IPS DF 19.7 (cell line): Measurements from ENCODE around the gene CD207.
"Not testable (repeated sequence)": the region's sequence is repeated elsewhere in the genome, so short reads cannot be mapped to it uniquely, and the experiment has no call there.

Experiments used
- DNase-seq: peaks from one replicate; pipeline ENCODE4 v3.0.0-alpha.2; 2013; ENCODE audit warnings: low read depth, low spot score

Gene CD207

GRCh38 chr2:70835643-70836042 lies at the start of gene CD207:
TSS of gene CD207 (minus strand) at chr2:70835816. CDS start at chr2:70835776, 40 bp downstream.
- no peak for DNase-seq

DNA sequence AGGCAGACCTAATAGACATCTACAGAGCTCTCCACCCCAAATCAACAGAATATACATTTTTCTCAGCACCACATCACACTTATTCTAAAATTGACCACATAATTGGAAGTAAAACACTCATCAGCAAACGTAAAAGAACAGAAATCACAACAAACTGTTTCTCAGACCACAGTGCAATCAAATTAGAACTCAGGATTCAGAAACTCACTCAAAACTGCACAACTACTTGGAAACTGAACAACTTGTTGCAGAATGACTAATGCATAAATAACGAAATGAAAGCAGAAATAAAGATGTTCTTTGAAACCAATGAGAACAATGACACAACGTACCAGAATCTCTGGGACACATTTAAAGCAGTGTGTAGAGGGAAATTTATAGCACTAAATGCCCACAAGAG lies 42.9 kb upstream of the CD207 start:
- DNase-seq = not testable (repeated sequence)

DNA sequence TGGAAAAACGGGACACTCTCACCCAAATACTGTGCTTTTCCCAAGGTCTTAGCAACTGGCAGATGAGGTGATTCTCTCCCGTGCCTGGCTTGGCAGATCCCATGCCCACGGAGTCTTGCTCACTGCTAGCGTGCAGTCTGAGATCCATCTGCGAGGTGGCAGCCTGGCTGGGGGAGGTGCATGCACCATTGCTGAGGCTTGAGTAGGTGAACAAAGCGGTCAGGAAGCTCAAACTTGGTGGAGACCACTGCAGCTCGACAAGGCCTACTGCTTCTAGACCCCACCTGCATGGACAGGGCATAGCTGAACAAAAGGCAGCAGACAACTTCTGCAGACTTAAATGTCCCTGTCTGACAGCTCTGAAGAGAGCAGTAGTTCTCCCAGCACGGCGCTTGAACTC lies 40.5 kb upstream of the CD207 start:
- DNase-seq = not testable (repeated sequence)

- DNase-seq = no peak
Measured at GRCh38 chr2:70873541-70873940, 37.9 kb upstream of the CD207 start.

GRCh38 chr2:70871398-70872211 lies 36.0 kb upstream of the CD207 start:
- DNase-seq = no peak

- DNase-seq = no peak
Measured at GRCh38 chr2:70870790-70871189, 35.2 kb upstream of the CD207 start.

GRCh38 chr2:70868970-70869369 lies 33.4 kb upstream of the CD207 start:
- no peak for DNase-seq

GRCh38 chr2:70861777-70862625 lies 26.4 kb upstream of the CD207 start:
- no peak for DNase-seq

- DNase-seq = no peak
Measured at GRCh38 chr2:70855667-70856066, 20.1 kb upstream of the CD207 start.

DNA sequence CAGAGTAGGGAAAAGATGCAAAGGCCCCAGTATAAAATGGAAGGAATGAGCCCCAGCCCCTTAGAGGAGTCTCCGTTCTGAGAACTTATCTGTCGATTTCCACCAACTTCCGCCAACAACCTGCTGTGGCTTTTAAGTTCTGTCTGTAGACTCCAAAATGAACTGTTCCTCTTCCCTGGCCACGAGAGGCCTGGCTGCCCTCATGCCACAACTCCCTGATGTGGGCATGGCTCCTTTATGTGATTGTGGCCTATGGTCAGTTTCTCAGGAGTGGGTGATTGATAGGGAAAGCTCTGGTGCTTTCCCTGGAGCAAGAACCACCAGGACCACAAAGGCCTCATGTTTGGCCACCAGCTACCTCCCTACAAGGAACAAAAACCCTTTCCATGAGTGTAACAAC lies 18.8 kb upstream of the CD207 start:
- no peak for DNase-seq

GRCh38 chr2:70852824-70853223 lies 17.2 kb upstream of the CD207 start:
- no peak for DNase-seq

DNA sequence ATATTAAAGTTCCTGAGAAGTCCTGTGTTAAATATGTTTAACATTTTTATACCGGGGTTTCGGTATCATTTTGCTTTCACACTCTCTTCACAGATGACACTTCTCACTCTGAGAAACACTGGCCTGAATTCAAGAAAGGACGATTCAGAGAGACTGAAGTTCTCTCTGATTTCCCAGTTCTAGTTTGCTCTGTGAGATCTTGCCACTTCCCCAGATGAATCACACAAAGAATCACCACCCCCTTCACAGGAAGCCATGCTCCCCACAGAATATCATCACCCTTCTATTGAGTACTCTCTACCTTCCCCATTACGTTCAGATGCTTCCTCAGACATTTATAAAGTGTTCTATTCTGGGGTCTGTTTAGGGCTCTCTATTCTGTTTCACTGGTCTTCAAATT lies 16.1 kb upstream of the CD207 start:
- DNase-seq = no peak

- no peak for DNase-seq
Measured at GRCh38 chr2:70850925-70851324, 15.3 kb upstream of the CD207 start.

DNA sequence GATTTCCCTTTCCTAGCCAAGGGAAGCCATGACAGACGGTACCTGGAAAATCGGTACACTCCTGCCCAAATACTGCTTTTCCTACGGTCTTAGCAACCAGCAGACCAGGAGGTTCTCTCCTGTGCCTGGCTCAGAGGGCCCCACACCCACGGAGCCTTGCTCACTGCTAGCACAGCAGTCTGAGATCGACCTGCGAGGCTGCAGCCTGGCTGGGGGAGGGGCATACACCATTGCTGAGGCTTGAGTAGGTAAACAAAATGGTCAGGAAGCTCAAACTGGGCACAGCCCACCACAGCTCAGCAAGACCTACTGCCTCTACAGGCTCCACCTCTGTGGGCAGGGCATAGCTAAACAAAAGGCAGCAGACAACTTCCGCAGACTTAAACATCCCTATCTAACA lies 6.8 kb upstream of the CD207 start:
- no peak for DNase-seq

DNA sequence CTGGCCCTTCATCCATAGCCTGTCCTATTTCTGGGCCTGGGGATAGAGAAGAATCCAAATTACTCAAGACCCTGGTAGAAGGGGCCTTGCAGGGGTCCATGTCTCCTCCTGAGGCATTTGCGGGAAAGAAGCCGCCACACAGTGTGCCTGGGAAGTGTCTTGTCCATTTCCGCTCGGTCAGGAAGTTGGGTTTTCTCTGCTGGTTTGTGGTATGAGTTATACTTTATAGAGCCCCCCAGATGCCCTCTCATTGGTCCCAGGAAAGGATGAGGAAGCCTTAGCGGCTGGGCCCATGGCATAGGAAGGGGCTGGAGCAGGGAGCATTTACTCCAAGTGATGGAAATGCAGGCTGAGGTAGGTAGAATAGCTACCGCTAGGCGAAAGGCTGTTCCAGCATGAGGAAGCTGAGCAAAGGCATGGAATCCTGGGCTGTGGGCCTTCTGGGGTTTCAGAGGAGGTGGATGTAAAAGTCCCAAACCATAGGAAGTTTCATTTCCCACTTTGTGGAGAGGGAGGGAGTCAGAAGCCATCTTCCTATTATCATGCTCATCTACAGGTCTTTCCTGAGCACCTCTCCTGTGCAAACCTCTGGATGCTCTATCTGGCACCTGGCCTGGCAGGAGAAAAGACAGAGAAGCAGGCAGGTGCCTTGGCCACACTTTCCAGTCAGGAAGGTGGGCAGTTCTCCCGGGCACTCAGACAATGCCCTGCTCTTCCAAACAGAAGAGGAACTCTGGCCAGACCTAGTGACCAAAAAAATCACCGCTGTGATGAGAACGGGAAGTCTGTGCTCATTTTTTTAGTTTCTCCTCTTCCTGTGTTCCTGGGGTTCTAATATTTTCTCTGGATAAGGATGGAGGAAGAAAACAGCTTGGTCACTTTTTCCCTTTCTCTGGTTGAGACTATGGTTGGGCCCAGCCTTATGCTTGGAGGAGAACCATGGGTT lies 2.6 kb upstream of the CD207 start:
- DNase-seq = no peak

DNA sequence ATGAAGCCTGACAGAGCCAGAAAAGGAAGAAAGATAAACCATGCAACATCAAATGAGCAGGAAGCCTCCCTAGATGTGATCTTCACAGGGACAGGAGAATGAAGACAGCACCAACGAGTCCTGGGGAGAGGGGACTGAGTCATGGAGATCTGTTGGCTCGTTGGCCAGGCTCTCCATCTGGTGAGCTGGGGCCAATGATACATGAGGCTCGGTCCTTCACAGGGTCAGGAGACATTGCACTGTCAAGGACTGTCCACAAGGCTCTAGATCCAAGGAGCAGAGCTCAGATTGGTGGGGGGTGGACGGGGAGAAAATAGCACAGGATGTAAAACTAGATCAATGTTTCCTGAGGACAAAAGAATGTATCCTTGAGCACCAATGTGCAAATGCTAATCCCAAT lies 735 bp downstream of the CD207 start:
- no peak for DNase-seq

- no peak for DNase-seq
Measured at GRCh38 chr2:70834106-70834505, 1.5 kb downstream of the CD207 start.

DNA sequence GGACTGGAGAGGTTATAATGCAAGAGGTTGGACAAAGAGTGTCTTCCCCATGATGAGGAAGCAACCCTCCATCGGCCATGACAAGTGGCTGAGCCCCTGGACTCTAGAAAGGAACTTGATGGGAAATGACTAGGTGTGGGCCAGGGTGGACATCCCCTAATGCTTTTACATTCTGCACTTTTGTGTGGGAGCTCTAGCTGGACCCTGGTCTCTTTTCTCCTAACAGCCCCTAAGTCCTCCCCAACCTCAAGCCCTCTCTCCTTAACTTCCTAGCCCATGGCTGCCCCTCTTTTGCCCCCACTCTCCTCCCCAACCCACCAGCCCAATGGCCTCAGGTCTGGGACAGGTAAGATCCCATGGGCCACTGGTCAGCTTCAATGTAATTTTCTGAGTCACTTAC lies 2.4 kb downstream of the CD207 start:
- DNase-seq = no peak

GRCh38 chr2:70832386-70832785 lies 3.2 kb downstream of the CD207 start:
- DNase-seq = no peak

- no peak for DNase-seq
Measured at GRCh38 chr2:70831861-70832260, 3.8 kb downstream of the CD207 start.

DNA sequence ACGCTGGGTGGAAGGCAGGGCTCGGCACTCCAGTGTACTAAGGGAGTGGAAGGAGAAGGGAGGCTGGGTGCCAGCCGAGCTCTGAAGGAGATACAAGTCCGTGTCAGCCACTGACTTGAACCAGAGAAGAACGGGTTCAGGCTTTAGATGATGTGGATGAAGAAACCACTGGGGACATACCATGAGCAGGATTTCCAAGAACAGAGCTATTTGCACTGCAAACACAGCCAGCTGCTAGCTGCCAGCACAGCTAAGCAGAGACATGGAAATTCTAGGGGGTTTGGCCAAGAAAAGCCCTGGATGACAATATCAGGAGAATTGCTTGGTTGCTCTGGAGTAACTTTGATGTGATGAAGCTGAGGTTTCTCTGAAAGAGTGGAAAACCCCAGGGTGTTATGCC lies 5.2 kb downstream of the CD207 start:
- no peak for DNase-seq

DNA sequence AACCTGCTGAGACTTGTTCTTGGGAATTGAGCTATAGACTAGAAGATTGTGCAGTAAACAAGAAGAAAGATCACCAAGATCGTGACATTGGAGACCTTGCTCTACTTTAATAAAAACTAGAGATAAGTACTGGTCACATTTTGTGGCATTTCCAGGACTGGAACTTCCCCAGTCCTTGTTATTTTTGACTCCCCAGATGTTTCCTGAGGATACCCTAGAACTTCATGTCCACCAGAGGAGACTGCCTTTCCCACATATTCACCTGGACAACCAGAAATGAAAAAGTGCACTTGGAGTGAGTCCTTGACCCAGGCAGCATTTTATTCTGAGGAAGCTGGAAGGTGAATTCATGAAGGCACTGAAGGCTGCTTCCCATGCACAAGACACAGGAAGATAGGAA lies 5.7 kb downstream of the CD207 start:
- DNase-seq = no peak
